ENCODE data around the gene TCP11L1. TPM values are rescaled to one million over a fixed set of nuclear protein-coding genes. Genes with fewer than 3 reads are reported as not detected.

The TCP11L1 gene
- total RNA-seq, 4 donors from 2014 or later, result 28.9 to 98.4 (median 78.4) TPM

DNA sequence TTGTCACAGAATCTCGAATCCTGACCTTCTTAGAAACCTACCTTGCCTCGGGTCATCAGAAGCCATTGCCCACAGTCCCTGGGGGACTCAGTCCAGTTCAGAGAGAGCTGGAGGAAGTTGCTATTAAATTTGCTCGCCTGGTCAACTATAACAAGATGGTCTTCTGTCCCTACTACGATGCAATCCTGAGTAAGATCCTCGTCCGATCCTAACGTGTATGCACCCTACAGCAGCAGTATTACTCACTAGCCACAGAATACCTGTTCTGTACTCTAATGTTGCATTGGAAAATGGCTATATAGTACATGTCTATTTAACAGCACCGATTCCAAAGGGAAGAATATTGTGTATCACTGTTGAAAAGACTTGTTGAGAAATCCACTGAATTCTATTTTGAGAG lies 33.1 kb downstream of the TCP11L1 start:
- H3K27ac ChIP-seq, result no peak overlapping the region
- TF ChIP-seq, protein P1, sequence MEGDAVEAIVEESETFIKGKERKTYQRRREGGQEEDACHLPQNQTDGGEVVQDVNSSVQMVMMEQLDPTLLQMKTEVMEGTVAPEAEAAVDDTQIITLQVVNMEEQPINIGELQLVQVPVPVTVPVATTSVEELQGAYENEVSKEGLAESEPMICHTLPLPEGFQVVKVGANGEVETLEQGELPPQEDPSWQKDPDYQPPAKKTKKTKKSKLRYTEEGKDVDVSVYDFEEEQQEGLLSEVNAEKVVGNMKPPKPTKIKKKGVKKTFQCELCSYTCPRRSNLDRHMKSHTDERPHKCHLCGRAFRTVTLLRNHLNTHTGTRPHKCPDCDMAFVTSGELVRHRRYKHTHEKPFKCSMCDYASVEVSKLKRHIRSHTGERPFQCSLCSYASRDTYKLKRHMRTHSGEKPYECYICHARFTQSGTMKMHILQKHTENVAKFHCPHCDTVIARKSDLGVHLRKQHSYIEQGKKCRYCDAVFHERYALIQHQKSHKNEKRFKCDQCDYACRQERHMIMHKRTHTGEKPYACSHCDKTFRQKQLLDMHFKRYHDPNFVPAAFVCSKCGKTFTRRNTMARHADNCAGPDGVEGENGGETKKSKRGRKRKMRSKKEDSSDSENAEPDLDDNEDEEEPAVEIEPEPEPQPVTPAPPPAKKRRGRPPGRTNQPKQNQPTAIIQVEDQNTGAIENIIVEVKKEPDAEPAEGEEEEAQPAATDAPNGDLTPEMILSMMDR (IDR thresholded peaks at IDR 0.05), result no peak
- no peak for TF ChIP-seq POLR2A (IDR thresholded peaks at IDR 0.05)
- peaks cover 0 to 94% (median 0%) of the 10 kb centered on the region in 3 donors for H3K36me3 ChIP-seq
- H3K4me3 ChIP-seq, result no peak overlapping the region
- no peaks in the 10 kb centered on the region for H3K4me1 ChIP-seq
- no peak for DNase-seq
- H3K27me3 ChIP-seq, result no peaks in the 10 kb centered on the region
- no peaks in the 10 kb centered on the region for H3K9me3 ChIP-seq

DNA sequence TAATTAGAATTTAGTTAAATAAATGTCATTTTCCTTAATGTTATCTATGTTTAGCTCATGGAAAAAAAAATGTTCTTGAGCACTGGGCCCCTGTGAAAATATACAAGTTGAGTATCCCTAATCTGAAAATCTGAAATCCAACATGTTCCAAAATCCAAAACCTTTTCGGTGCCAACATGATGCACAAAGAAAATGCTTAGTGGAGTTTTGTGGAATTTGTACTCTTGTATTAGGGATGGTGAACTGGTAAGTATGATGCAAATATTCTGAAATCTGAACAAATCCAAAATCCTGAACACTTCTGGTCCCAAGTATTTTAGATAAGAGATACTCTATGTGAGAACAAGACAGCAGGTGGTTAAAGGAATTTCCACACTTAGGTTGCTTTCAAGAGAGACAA lies 44.5 kb downstream of the TCP11L1 start:
- DNase-seq, result no peak
- Histone ChIP-seq H3K4me3 (no peak overlapping the region), H3K27me3 (no peaks in the 10 kb centered on the region), H3K4me1 (no peaks in the 10 kb centered on the region), H3K9me3 (no peaks in the 10 kb centered on the region), H3K36me3 (peaks cover 0 to 52% (median 0%) of the 10 kb centered on the region in 3 donors), H3K27ac (no peak overlapping the region)
- TF ChIP-seq, protein P1 (IDR thresholded peaks at IDR 0.05), result no peak
- TF ChIP-seq POLR2A (IDR thresholded peaks at IDR 0.05), result no peak

DNA sequence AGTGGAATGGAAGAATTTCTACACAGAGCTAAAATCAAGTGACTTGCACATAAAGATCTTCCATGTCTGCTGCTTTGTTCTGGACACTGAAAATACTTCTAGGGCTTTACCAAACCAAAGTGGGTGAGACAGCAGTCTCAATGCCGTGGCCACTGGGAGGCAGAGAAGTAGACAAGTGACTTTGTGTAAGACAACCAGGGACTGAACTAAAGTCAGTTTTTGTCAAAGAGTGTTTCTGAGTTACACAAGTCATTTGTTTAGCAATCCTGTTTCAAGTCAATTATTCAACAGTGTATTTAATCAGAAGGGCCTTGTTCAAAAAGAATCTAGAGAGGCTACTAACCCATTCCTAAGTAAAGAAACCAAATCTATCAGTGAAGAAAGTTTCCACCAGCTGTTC lies 46.6 kb downstream of the TCP11L1 start:
- TF ChIP-seq, protein P1 (IDR thresholded peaks at IDR 0.05), result no peak
- no peak for TF ChIP-seq POLR2A (IDR thresholded peaks at IDR 0.05)
- no peaks in the 10 kb centered on the region for H3K9me3 ChIP-seq
- H3K4me1 ChIP-seq, result no peaks in the 10 kb centered on the region
- no peak overlapping the region for H3K4me3 ChIP-seq
- DNase-seq, result no peak
- no peaks in the 10 kb centered on the region for H3K27me3 ChIP-seq
- H3K27ac ChIP-seq, result no peak overlapping the region
- peaks cover 0 to 38% (median 0%) of the 10 kb centered on the region in 3 donors for H3K36me3 ChIP-seq

DNA sequence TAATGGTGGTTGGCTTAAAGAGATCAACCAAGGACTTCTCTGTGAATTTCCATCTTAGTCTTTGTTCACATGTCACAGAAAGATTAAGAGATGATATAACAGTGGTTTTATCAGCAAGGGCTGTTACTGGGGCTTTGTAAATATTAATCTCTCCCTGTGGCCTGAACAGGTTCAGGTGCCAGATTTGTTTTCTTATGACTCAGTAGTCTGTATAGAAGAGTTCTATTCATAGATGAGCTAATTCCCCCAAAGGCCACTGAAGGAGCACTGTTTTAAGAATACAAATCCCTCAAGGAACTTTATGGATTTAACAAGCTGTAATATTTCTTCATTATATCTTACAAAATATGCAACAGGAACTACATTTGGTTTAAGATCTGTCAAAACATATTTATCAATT lies 50.4 kb downstream of the TCP11L1 start:
- DNase-seq, result no peak
- no peak overlapping the region for H3K4me3 ChIP-seq
- no peaks in the 10 kb centered on the region for H3K27me3 ChIP-seq
- H3K36me3 ChIP-seq, result peaks cover 0 to 8% (median 0%) of the 10 kb centered on the region in 3 donors
- H3K27ac ChIP-seq, result no peak overlapping the region
- no peaks in the 10 kb centered on the region for H3K4me1 ChIP-seq
- no peaks in the 10 kb centered on the region for H3K9me3 ChIP-seq
- no peak for TF ChIP-seq POLR2A (IDR thresholded peaks at IDR 0.05)
- TF ChIP-seq, protein P1 (IDR thresholded peaks at IDR 0.05), result peak in 1 of 6 experiments; percentile 17

DNA sequence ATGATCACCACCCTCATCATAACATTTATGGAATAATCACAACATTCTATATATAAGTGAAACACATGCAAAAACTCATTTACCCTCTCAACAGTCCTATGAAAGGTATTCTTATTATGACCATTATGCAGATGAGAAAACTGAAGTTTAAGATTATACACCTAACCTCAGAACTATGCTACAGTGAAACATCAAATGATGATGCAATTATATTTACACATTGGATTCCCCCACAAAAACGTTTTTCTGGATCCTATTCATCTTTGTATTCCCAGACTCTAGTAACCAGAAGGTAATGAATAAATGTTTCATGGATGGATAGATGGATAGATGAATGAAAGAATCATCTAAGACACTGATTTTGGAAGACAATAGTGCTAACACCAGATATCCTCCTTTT lies 54.8 kb downstream of the TCP11L1 start:
- no peak overlapping the region for H3K27ac ChIP-seq
- H3K4me3 ChIP-seq, result no peak overlapping the region
- H3K4me1 ChIP-seq, result no peaks in the 10 kb centered on the region
- peaks cover 0 to 32% (median 0%) of the 10 kb centered on the region in 3 donors for H3K36me3 ChIP-seq
- DNase-seq, result no peak
- TF ChIP-seq, protein P1 (IDR thresholded peaks at IDR 0.05), result no peak
- no peak for TF ChIP-seq POLR2A (IDR thresholded peaks at IDR 0.05)
- H3K27me3 ChIP-seq, result no peaks in the 10 kb centered on the region
- H3K9me3 ChIP-seq, result no peaks in the 10 kb centered on the region

DNA sequence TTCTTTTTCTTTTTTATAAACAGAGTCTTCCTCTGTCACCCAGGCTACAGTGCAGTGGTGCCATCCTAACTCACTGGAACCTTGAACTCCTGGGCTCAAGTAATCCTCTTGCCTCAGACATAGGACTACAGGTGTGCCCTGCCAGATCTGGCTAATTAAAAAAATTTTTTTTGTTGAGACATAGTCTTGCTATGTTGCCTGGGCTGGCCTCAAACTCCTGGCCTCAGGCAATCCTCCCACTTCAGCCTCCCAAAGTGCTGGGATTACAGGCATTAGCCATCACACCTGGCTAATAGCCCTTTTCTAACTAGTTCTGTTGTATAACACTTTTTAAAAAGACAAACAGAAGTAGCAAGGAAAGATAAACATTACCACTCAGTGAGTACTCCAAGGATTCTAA lies 64.5 kb downstream of the TCP11L1 start:
- peaks cover 0 to 40% (median 0%) of the 10 kb centered on the region in 3 donors for H3K36me3 ChIP-seq

More for the DNA sequence above, 64.5 kb downstream of the TCP11L1 start:
- H3K9me3 ChIP-seq, result no peaks in the 10 kb centered on the region
- no peaks in the 10 kb centered on the region for H3K27me3 ChIP-seq
- H3K4me3 ChIP-seq, result no peak overlapping the region
- DNase-seq, result no peak
- no peaks in the 10 kb centered on the region for H3K4me1 ChIP-seq
- TF ChIP-seq POLR2A (IDR thresholded peaks at IDR 0.05), result no peak
- TF ChIP-seq, protein P1 (IDR thresholded peaks at IDR 0.05), result no peak
- H3K27ac ChIP-seq, result no peak overlapping the region
